Stimulated activated CD4-positive, alpha-beta T cell treated with anti-CD3 and anti-CD28 coated beads, Interleukin-2, amount 100 ng/mL, for 24 hours (primary cell): ENCODE measurements around the gene COX10.
"Not testable (repeated sequence)": the region's sequence is repeated elsewhere in the genome, so short reads cannot be mapped to it uniquely, and the experiment has no call there.

ENCODE experiments used
- DNase-seq, 2 donors: peaks; one replicate each; pipeline ENCODE4 v3.0.0-alpha.2; 2020

Gene COX10

DNA sequence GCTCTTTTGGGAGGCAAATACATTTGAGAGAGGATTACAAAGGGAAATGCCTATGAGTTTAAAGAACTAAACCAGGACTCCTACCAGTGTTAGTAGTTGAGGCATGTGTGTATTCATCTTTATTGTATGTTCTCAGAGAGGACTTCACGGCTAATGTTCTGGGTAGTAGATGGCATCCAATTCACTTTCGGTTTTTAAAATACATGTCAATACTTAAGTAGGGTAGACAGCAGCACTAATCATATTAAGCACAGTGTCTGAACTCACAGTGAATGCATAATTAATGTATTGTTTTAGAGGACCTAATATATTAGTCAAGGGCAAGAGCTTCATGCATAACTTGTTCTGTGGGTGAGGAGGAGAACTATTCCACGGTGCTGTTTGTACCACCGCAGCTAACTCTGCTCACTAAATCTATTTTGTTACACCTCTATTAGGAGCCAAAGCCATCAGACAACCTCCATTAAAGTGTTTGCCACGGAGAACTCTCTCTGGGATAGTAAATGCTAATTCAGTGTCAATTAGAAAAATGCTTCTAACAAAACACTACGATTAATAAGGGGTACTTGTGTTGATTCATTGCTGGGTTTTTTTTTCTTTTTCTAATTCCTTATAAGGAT is 56.3 kb downstream of the COX10 start:
- DNase-seq, result no peak

DNA sequence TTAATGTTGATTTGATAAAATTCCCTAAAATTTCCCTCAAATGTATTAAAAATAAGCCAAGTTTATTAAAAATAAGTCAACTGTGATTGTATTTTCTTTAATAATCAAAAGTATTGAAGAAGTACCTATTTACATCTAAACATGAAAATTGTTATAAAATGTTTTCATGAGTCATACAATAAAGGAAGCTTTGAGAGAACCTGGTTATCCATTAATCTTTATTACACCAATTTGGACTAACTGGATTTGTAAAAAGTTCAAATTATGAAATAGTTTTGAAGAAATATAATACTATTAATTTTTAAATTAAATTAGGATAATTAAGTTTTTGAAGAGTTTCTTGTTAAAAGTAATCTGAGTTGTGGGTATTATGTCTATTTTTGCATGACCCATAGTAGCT is 63.8 kb downstream of the COX10 start:
- DNase-seq, result no peak

DNA sequence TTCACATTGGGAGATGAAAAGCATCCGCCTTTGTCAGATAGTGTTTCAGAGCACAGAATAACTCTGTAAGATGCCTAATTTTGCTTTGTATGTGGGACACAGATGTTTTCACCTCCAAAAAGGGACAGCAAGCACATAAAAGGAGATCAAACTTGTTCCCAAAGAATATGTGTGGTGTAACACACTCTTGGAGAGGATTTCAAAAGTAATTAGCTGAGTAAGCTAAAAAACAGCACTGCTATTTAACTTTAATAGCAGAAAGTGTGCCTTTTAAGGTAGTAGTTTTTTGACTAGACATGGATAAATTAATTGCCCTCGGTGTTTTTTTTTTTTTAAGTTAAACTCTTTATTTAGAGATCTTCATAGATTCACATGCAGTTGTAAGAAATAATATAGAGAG is 65.2 kb downstream of the COX10 start:
- no peak for DNase-seq

DNA sequence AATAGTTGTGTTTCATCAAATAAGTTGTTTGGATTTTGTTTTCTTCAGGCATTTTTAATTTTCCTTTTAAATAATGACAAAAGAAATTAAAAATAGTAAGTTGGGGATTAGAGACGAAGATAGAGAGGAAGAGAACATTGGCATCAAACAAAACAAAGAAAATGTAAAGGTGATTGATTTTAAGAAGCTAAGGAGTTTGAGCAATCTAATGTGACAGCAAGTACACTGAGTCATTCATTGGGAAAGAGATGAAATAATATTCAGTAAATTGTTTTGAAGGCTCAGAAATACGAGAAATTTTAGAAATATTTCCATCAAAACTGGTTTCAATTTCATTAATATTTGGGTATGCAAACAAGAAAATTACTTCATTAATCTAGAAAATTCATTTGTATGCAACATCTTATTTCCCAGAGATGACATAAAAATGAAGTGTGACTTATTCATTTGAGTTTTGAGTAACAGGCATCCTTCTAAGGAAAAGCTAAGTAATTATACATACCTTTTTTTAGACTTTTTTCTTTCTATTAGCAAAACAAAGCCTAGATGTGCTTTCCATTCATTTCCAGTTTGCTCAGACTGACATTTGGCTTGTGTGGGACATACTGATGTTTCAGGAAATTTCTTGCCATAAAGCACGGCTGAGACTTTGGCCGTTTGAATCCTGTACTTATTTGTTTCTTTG is 66.7 kb downstream of the COX10 start:
- no peak for DNase-seq

DNA sequence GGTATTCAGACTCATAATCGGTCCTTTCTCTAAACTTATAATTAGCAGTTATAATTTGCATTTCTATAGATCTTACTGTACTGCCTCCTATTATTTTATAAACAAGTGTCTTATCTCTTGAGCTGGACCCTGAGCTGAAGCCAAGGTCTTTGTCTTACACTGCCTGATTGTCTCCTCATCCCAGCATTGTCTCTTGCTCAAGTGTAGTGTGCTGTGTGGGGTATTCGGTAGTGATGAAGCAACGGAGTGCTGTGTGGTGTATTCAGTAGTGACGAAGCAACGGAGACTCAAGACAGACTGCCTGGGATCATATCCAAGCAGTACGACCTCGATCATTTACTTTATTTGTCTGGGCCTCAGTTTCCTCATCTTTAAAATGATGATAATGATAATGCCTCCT is 69.3 kb downstream of the COX10 start:
- no peak for DNase-seq

DNA sequence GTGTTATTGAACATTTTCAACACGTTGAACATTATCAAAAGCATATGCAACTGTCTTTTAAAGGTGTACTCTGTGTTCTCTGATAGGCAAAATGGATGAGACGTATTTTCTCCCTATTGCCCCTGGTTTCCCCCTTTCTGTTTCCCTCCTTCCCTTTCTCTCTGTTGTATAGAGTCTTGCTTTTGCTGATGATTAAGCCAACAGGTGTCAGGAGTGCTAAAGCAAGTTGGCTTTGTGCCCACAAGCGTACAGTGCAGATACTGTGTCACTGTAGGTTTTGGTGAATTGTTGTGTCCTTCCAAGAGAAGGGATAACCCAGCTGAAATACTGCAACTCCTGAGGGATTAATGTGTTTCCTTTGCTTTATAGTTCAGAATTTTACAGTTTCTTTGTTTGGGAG is 74.4 kb downstream of the COX10 start:
- no peak for DNase-seq

DNA sequence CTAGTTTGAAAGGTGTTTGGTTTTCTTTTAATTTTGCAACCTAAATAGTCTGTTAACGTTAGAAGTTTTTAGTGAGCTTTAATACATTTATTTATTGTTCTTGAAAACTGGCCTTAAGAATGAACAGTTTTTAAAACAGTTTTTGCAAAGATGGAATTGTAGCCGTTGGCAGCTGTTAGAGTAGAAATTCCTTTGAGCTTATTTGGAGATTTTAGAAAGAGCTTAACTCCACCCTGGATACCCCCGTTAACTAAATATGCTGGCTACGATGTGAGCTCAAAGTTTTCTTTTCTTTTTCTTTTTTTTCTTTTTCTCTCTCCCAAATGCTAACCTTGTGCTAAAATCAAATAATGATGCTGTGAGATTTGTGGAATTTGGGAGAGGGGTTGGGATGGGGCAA is 75.2 kb downstream of the COX10 start:
- DNase-seq, result no peak

DNA sequence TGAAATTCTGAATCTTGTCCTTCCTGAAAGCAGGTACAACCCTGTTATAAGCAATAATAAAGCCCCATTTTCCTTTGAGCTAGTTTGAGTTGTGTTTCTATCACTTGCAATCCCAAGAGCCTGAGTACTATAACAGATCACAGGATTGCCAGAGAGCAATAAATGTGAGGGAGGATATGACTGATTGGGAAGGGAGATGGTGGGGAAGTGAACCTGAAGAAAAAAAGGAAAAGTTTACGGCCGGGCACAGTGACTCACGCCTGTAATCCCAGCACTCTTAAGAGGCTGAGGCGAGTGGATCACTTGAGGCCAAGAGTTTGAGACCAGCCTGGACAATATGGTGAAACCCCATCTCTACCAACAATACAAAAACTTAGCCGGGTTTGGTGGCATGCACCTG is 80.4 kb downstream of the COX10 start:
- DNase-seq, result no peak

DNA sequence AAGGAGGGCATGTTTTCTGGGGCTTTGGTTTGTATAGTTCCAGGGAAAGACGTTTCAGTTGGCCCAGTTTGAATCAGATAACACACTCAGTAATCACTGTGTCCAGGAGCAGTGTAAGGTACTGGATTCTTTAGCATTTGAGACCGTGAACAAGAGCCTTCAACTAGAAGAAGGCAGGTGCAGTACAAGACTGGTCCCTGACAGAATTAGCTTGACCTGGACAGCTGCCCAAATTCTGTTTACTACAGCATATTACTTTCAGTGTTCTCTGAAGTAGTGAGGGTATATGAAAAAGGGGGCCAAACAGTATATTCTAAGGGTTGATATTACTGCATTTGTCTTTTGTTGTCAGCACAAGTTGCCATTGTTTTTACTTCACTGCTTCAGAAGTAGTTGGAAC is 81.3 kb downstream of the COX10 start:
- DNase-seq, result no peak

DNA sequence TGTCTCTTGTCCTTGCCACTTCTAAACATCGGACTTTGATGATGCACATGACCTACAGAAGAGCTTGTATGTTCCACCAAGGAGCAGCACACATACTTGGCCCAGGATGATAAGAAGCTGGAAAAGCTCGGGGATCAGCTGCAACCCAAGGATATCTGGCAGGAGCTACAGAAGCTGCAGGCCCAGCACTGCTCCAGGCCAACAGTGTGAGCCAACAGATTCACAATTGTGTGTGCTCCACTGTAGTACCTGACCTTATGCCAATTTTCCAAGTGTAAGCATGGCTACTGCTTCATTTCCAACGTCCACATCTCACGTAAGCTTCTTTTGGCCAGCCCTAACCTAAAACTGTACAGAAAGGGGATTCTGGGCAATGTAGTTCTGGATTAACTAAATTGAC is 83.4 kb downstream of the COX10 start:
- no peak for DNase-seq

DNA sequence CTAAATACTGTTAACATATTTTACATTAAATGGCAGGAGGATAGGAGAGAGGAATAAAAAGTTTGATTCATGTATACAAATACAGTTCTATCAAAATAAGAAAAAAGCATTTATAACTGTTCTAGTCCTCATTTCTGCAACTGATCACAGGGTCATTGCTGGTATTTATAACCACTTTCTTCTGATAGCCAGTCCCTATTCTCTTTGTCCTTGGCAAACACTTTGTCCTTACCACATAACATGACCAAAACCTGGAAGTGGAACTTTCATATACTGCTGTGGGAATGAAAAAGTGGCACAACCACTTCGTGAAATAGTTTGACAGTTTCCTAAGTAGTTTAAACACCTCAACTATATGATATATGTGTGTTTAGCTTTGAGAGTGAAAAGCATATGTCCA is 84.1 kb downstream of the COX10 start:
- DNase-seq, result no peak

DNA sequence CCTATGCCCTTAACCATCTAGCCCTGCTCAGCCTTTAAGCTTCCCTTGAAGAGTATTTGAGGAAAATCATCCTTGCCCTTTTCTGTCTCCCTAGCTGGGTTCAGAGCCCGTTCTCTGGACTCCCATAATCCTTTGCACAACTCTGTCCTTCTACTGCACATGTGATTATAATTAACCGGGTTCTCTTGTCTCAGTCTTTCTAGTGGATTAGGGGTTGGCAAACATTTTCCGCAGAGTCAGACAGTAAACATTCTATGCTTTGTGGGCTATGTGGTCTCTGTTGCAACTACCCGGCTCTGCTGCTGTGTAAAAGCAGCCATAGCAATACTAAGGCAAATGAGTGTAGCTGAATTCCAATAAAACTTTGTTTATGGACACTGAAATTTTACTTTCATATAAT is 87.4 kb downstream of the COX10 start:
- DNase-seq, result no peak

DNA sequence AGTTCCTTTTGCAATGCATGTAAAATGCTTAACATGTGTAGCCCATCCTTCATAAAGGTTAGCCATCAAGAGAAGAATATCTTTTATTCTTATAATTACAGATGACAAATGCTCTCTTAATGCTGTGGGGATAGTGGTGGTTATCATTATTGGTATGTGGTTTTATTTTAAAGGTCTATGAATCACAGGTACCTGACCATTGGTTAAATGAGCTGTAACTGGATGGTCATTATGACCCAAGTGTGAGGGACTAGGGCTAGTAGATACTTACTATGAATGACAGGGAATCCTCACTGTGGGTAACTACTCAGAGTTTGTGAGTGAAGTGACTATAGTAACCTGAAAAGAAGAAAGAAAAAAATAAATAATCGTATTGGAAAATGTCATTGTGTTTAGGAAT is 88.5 kb downstream of the COX10 start:
- DNase-seq, result no peak

DNA sequence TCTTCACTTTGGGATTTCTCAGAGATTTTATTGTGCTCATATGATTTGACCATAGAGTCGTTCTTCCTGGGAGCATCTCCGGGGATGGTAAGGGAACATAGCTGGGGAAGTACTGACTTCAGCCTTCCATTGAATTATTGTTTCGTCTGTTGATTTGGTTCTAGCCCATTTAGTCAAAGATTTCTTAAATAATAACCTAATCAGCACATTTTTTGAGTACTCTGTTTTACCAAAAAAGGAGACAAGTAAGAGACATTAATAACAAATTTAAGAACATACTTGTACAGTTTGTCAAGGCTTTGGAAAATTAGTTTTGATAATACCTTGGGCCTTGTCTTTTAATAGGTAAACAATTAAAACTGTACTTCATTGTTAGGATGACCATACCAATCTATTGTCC is 89.4 kb downstream of the COX10 start:
- no peak for DNase-seq

DNA sequence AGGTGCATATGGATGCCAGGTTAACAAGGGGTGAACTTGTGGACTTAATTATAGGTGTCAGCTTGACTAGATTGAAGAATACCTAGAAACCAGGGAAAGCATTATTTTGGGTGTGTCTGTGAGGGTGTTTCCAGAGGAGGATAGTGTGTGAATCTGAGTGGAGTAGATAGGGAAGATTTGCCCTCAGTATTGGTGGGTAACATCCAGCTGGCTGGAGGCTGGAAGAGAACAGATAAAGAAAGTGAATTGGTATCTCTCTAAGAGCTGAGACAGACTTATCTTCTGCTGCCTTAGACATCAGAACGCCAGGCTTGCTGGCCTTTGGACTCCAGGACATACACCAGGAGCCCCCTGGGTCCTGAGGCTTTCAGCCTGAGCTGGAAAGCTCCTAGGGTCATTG is 92.1 kb downstream of the COX10 start:
- DNase-seq, result no peak

DNA sequence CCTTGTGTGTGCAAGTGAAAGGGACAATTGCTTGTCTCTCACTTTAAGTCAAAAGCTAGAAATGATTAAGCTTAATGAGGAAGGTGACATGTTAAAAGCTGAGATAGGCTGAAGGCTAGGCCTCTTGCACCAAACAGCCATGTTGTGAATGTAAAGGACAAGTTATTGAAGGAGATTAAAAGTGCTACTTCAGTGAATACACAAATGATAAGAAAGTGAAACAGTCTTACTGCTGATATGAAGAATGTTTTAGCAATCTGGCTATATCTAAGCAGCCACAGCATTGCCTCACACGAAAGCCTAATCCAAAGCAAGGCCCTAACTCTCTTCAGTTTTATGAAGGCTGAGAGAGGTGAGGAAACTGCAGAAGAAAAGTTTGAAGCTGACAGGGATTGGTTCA is 96.3 kb downstream of the COX10 start:
- no peak for DNase-seq

DNA sequence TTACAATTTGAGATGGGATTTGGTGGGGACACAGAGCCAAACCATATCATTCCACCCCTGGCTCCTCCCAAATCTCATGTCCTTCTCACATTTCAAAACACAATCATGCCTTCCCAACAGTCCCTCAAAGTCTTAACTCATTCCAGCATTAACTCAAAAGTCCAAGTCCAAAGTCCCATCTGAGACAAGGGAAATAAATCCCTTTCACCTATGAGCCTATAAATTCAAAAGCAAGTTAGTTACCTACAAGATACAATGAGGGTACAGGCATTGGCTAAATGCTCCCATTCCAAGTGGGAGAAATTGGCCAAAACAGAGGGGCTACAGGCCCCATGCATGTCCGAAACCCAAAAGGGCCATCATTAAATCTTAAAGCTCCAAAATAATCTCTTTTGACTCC is 98.5 kb downstream of the COX10 start:
- not testable (repeated sequence) for DNase-seq

DNA sequence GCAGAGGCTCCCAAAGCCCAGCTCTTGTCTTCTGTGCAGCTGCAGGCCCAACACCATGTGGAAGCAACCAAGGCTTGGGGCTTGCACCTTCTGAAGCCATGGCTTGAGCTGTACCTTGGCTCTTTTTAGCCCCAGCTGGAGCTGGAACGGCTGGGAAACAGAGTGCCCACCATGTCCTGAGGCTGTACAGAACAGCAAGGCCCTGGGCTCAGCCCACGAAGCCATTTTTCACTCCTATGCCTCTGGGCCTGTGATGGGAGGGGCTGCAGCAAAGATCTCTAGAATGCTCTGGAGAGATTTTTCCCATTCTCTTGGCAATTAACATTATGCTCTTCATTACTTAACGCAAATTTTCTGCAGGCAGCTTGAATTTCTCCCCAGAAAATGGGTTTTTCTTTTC is 99.3 kb downstream of the COX10 start:
- DNase-seq, result no peak

DNA sequence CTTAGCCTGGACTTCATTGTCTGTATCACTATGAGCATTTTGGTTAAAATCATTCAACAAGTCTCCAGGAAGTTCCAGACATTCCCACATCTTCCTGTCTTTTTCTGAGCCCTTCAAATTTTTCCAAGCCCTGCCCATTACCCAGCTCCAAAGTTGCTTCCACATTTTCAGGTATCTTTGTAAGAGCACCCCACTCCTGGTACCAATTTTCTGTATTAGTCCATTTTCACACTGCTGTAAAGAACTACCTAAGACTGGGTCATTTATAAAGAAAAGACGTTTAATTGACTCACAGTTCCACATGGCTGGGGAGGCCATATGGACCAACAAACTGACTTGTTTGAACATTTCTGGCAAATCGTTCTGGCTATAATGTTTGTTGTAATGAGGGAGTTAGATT is 100.0 kb downstream of the COX10 start:
- no peak for DNase-seq

DNA sequence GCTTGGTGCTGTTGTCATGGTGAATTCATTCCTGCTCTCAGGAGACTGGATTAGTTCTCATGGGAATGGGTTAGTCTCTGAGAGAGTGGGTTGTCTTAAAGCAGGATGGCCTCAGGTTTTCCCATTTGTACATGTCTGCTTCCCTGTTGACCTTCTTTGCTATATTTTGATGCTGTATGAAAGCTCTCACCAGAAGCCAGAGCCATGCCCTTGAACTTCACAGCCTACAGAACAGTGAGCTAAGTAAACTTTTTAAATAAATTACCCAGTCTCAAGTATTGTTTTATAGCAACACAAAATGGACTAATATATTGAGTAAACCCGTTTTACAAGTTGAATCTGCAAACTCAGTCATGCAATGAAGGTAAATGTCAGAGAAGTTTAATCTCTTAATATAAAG is 100.6 kb downstream of the COX10 start:
- DNase-seq, result no peak

DNA sequence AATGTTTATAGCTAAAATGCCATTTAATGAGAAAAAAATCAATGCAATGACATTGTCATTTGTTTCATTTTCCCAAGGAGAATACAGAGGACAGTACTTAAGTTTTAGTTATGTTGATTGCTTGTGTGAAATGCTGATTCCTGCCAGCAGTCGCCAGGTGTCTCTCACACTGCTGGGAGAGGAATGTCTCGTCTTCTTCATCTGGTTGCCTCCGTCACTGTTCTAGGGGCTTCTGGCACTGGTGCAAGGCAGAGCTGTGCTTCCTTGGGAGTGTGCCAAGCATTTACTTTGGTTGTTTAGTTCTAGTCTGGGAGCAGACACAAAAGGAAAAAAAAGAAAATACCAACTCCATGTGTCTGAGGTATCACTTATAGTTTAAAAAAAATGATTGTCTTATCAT is 107.7 kb downstream of the COX10 start:
- DNase-seq, result not testable (repeated sequence)

DNA sequence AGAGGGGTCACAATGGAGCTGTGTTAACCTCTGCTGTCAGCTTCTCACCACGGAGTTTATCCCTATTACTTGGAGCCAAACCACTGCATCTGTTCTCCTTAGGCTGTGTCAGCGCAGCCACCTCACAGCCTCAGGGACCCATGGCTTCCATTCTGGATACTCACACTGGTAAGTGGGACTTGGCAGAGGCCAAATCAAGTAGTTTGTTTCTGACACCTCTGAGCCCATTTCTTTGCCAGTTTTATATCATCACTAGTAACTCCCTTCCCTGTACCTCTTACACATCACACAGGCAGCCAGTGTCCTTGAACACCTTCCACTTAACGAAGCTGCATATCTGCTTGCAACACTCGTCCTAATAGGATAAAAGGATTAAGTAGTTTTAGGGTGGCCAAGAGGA is 108.5 kb downstream of the COX10 start:
- DNase-seq, result not testable (repeated sequence)

DNA sequence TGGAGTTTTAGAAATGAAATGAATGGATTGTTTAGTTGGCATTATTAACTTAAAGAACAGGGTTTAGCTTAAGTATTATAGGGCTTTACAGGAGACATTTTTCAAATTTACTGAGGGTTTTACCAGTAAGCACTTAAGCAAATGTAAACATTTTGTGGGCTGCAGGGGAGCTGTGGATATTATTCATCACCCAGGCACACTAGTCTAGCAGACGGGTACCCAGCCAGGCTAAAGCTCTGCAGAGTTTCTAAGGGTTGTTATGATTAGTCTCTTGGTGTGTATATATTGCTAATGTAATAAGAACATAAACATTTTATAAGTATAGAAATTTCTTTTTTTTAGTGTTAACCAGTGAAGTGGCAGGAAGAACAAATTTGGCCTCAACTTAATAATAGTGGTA is 110.6 kb downstream of the COX10 start:
- not testable (repeated sequence) for DNase-seq

DNA sequence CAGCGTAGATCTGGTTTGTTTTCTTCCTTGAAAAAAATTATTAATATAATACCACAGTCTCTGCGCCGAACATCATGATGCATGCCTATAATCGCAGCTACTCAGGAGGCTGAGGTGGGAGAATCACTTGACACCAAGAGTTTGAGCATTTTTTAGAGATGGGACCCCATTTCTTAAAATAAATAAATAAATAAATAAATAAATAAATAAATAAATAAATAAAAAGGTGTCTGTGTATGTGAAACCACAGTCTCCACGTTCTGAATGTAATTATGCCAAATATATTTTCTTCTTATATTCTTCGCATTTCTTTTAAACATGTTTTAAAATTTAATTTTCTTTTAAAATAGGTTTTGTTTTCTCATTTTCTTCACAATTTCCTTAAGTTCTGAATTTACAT is 112.8 kb downstream of the COX10 start:
- DNase-seq, result not testable (repeated sequence)

DNA sequence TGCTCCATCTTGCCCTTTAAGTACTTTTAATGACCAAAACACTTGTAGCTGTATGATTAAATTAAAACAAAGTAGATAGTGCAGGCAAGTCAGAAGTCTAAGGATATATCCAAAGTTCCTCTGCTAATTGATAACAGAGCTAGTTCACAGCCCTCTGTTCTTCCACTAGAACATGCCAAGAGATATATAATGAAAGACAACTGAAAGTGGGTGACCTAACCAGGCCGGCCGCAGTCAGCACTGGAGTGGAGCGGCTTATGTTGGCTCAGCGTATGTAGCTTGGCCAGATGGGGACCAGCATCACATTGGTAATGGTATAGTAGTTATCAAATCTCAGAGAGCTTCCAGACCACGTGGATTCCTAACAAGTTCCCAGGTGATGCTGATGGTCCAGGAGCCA is 115.2 kb downstream of the COX10 start:
- DNase-seq, result not testable (repeated sequence)
